Natural killer cell treated with Interleukin-12 subunit alpha and Interleukin-12 subunit beta and Interleukin-15 and Interleukin-18, amount 100 ng/mL, for 72 hours (primary cell): ENCODE measurements around the gene RPL3. TPM values are rescaled to one million over a fixed set of nuclear protein-coding genes. Genes with fewer than 3 reads are reported as not detected.

Experiments
- ATAC-seq, 2 donors: fragments of 150-1000 bp; cut with Tn5 transposase in 1 of 2; sonication (Bioruptor Pico), chemical (Tn5 transposase) in 1 of 2; 2 replicates each; pipeline ENCODE4 v1.10.0; 2021
- DNase-seq: peaks from one replicate; pipeline ENCODE4 v3.0.0; 2022; ENCODE audit warnings: low spot score
- H3K27ac Mint-ChIP-seq, 2 donors: 1 replicate in 1 of 2; 2 replicates in 1 of 2; pipeline ENCODE4 v1.8.0; 2022; ENCODE audit warnings: mixed read lengths in 2 of 2, mild to moderate bottlenecking in 1 of 2, moderate library complexity in 1 of 2
- H3K27me3 Mint-ChIP-seq, 2 donors: 1 replicate in 1 of 2; 2 replicates in 1 of 2; pipeline ENCODE4 v1.8.0; 2022; ENCODE audit warnings: mixed read lengths in 2 of 2
- H3K36me3 Mint-ChIP-seq: one replicate; pipeline ENCODE4 v1.8.0; 2022; ENCODE audit warnings: mixed read lengths
- H3K4me1 Mint-ChIP-seq, 2 donors: 1 replicate in 1 of 2; 2 replicates in 1 of 2; pipeline ENCODE4 v1.8.0; 2022; ENCODE audit warnings: low read depth in 2 of 2, mixed read lengths in 2 of 2, mild to moderate bottlenecking in 1 of 2
- H3K4me3 Mint-ChIP-seq: one replicate; pipeline ENCODE4 v1.8.0; 2022; ENCODE audit warnings: mixed read lengths
- H3K9me3 Mint-ChIP-seq: 2 replicates; pipeline ENCODE4 v1.8.0; 2022; ENCODE audit warnings: mixed read lengths
- total RNA-seq, 2 donors: library from RNA; stranded (reverse); gene quantifications; one replicate each; pipeline ENCODE4 v1.2.3, GENCODE V29; 2022

RPL3 gene
- total RNA-seq, 2 donors from 2014 or later = 1,242 to 2,090 TPM

- no peak overlapping the region for H3K4me3 Mint-ChIP-seq
- H3K27me3 Mint-ChIP-seq = peaks cover 0 to 13% of the 10 kb centered on the region in 2 donors
- peak in 1 of 2 donors; percentile 37 for ATAC-seq
- no peaks in the 10 kb centered on the region for H3K9me3 Mint-ChIP-seq
- no peak overlapping the region for H3K27ac Mint-ChIP-seq
- DNase-seq = no peak
- H3K36me3 Mint-ChIP-seq = peaks cover 5% of the 10 kb centered on the region
- peaks cover 0 to 9% of the 10 kb centered on the region in 2 donors for H3K4me1 Mint-ChIP-seq
Measured at GRCh38 chr22:39283322-39284141, 35.9 kb downstream of the RPL3 start.

- H3K27ac Mint-ChIP-seq = no peak overlapping the region
- peaks cover 5% of the 10 kb centered on the region for H3K36me3 Mint-ChIP-seq
- no peak overlapping the region for H3K4me3 Mint-ChIP-seq
- ATAC-seq (peak in 1 of 2 donors; percentile 50), DNase-seq (no peak)
- H3K27me3 Mint-ChIP-seq = peaks cover 0 to 13% of the 10 kb centered on the region in 2 donors
- H3K9me3 Mint-ChIP-seq = no peaks in the 10 kb centered on the region
- H3K4me1 Mint-ChIP-seq = peaks cover 0 to 9% of the 10 kb centered on the region in 2 donors
Measured at GRCh38 chr22:39282645-39283321, 36.6 kb downstream of the RPL3 start.

GRCh38 chr22:39281126-39281525 is 38.3 kb downstream of the RPL3 start:
- peaks cover 5% of the 10 kb centered on the region for H3K36me3 Mint-ChIP-seq
- H3K27me3 Mint-ChIP-seq = peaks cover 5 to 13% of the 10 kb centered on the region in 2 donors
- H3K9me3 Mint-ChIP-seq = no peaks in the 10 kb centered on the region
- H3K27ac Mint-ChIP-seq = no peak overlapping the region
- no peak overlapping the region for H3K4me3 Mint-ChIP-seq
- DNase-seq = no peak
- no peaks in the 10 kb centered on the region for H3K4me1 Mint-ChIP-seq
- ATAC-seq = no peak

GRCh38 chr22:39280250-39280649 is 39.2 kb downstream of the RPL3 start:
- H3K4me1 Mint-ChIP-seq = no peaks in the 10 kb centered on the region
- no peaks in the 10 kb centered on the region for H3K36me3 Mint-ChIP-seq
- no peak for DNase-seq
- peak in 1 of 2 donors; percentile 7 for ATAC-seq
- H3K9me3 Mint-ChIP-seq = no peaks in the 10 kb centered on the region
- no peak overlapping the region for H3K4me3 Mint-ChIP-seq
- peaks cover 5 to 6% of the 10 kb centered on the region in 2 donors for H3K27me3 Mint-ChIP-seq
- no peak overlapping the region for H3K27ac Mint-ChIP-seq

GRCh38 chr22:39279170-39279850 is 40.1 kb downstream of the RPL3 start:
- Mint-ChIP-seq H3K27me3 (peaks cover 5 to 6% of the 10 kb centered on the region in 2 donors), H3K9me3 (no peaks in the 10 kb centered on the region), H3K4me1 (no peaks in the 10 kb centered on the region), H3K36me3 (no peaks in the 10 kb centered on the region), H3K4me3 (no peak overlapping the region), H3K27ac (no peak overlapping the region)
- ATAC-seq (no peak), DNase-seq (no peak)

GRCh38 chr22:39278040-39278439 is 41.4 kb downstream of the RPL3 start:
- Mint-ChIP-seq H3K4me3 (no peak overlapping the region), H3K27me3 (peaks cover 5 to 6% of the 10 kb centered on the region in 2 donors), H3K27ac (no peak overlapping the region), H3K9me3 (no peaks in the 10 kb centered on the region), H3K36me3 (no peaks in the 10 kb centered on the region), H3K4me1 (no peaks in the 10 kb centered on the region)
- no peak for DNase-seq
- no peak for ATAC-seq

GRCh38 chr22:39277142-39277607 is 42.2 kb downstream of the RPL3 start:
- no peaks in the 10 kb centered on the region for H3K9me3 Mint-ChIP-seq
- no peak for ATAC-seq
- no peaks in the 10 kb centered on the region for H3K4me1 Mint-ChIP-seq

GRCh38 chr22:39276440-39277141 is 42.8 kb downstream of the RPL3 start:
- no peak overlapping the region for H3K4me3 Mint-ChIP-seq
- no peak for DNase-seq
- no peak overlapping the region for H3K27ac Mint-ChIP-seq
- no peaks in the 10 kb centered on the region for H3K4me1 Mint-ChIP-seq
- H3K36me3 Mint-ChIP-seq = no peaks in the 10 kb centered on the region
- no peaks in the 10 kb centered on the region for H3K9me3 Mint-ChIP-seq
- no peak for ATAC-seq
- peaks cover 5 to 6% of the 10 kb centered on the region in 2 donors for H3K27me3 Mint-ChIP-seq

More at GRCh38 chr22:39277142-39277607, 42.2 kb downstream of the RPL3 start:
- Mint-ChIP-seq H3K27ac (no peak overlapping the region), H3K36me3 (no peaks in the 10 kb centered on the region), H3K27me3 (peaks cover 5 to 6% of the 10 kb centered on the region in 2 donors), H3K4me3 (no peak overlapping the region)
- DNase-seq = no peak

- H3K9me3 Mint-ChIP-seq = no peaks in the 10 kb centered on the region
- no peaks in the 10 kb centered on the region for H3K4me1 Mint-ChIP-seq
- peak in 1 of 2 donors; percentile 22 for ATAC-seq
- H3K27me3 Mint-ChIP-seq = peaks cover 0 to 5% of the 10 kb centered on the region in 2 donors
- no peak for DNase-seq
- H3K36me3 Mint-ChIP-seq = no peaks in the 10 kb centered on the region
- no peak overlapping the region for H3K4me3 Mint-ChIP-seq
- no peak overlapping the region for H3K27ac Mint-ChIP-seq
Measured at GRCh38 chr22:39275814-39276439, 43.5 kb downstream of the RPL3 start.

- Mint-ChIP-seq H3K27ac (no peak overlapping the region), H3K36me3 (no peaks in the 10 kb centered on the region), H3K4me3 (no peak overlapping the region), H3K4me1 (no peaks in the 10 kb centered on the region), H3K9me3 (no peaks in the 10 kb centered on the region), H3K27me3 (peaks cover 0 to 5% of the 10 kb centered on the region in 2 donors)
- ATAC-seq (no peak), DNase-seq (no peak)
Measured at GRCh38 chr22:39273950-39274887, 45.2 kb downstream of the RPL3 start.

GRCh38 chr22:39270792-39271191 is 48.6 kb downstream of the RPL3 start:
- H3K36me3 Mint-ChIP-seq = no peaks in the 10 kb centered on the region
- ATAC-seq (no peak), DNase-seq (no peak)
- H3K4me3 Mint-ChIP-seq = no peak overlapping the region
- no peaks in the 10 kb centered on the region for H3K9me3 Mint-ChIP-seq
- H3K27ac Mint-ChIP-seq = no peak overlapping the region
- no peaks in the 10 kb centered on the region for H3K27me3 Mint-ChIP-seq
- peaks cover 0 to 2% of the 10 kb centered on the region in 2 donors for H3K4me1 Mint-ChIP-seq

- H3K4me3 Mint-ChIP-seq = no peak overlapping the region
- ATAC-seq = no peak
- H3K4me1 Mint-ChIP-seq = peaks cover 0 to 2% of the 10 kb centered on the region in 2 donors
- no peaks in the 10 kb centered on the region for H3K36me3 Mint-ChIP-seq
- no peak for DNase-seq
- H3K27me3 Mint-ChIP-seq = no peaks in the 10 kb centered on the region
- H3K9me3 Mint-ChIP-seq = no peaks in the 10 kb centered on the region
- H3K27ac Mint-ChIP-seq = no peak overlapping the region
Measured at GRCh38 chr22:39270280-39270679, 49.1 kb downstream of the RPL3 start.
